HepG2 (cell line): Measurements from ENCODE around the gene CFI. TPM values are rescaled to one million over a fixed set of nuclear protein-coding genes. Genes with fewer than 3 reads are reported as not detected.

Experiments used
- ATAC-seq: fragments of 200-7000 bp; cut with Tn5 transposase; 3 replicates; pipeline ENCODE4 v1.9.1; 2020; ENCODE audit warnings: mild to moderate bottlenecking, moderate library complexity
- BruUV-seq: library from RNA; stranded (reverse); fragments of 400-500 nt; replicated peaks from 2 replicates; lab custom pipeline; 2021; lab: Mats Ljungman, UMichigan
- CTCF ChIA-PET: fragments of 300-600 bp; formaldehyde crosslinking; extraction: SDS; loops from one replicate; lab custom pipeline; 2021; ENCODE audit warnings: low total read pairs, inconsistent platforms, low intra/inter-chr PET ratio; lab: Yijun Ruan, JAX
- POLR2A ChIA-PET: fragments of 350-600 bp; sonication (Branson Sonifier 250); formaldehyde crosslinking; loops from one replicate; lab custom pipeline; 2020; ENCODE audit warnings: antibody characterized with exemption, inconsistent platforms; lab: Yijun Ruan, JAX
- DNase-seq: peaks from one replicate; pipeline ENCODE4 v3.0.0-alpha.2; 2015; ENCODE audit warnings: low spot score
- FAIRE-seq: peaks from 3 replicates; lab custom pipeline; 2011; peaks lifted over from hg19 to GRCh38; lab: Jason Lieb, UNC
- H2AFZ ChIP-seq: one replicate; pipeline ENCODE4 v1.6.1; 2011; ENCODE audit warnings: low read length, inconsistent platforms
- H3K27ac ChIP-seq: fragments of 300-600 bp; 3 replicates; pipeline ENCODE4 v1.8.0; 2011; ENCODE audit warnings: mixed run types, mild to moderate bottlenecking, mixed read lengths, low read length, inconsistent platforms; ENCODE audit not compliant: insufficient read depth; ENCODE audit errors: extremely low read length
- H3K27me3 ChIP-seq, 2 experiments: fragments of 200-600 bp in 1 of 2; 2 replicates in 1 of 2; 3 replicates in 1 of 2; pipeline versions ENCODE4 v1.6.0 to v1.8.0; 2011; ENCODE audit warnings: low read length in 2 of 2, mild to moderate bottlenecking in 2 of 2, moderate library complexity in 2 of 2, inconsistent platforms in 1 of 2; ENCODE audit not compliant: insufficient read depth in 2 of 2, control insufficient read depth in 1 of 2
- H3K36me3 ChIP-seq, 2 experiments: fragments of 200-600 bp in 1 of 2; replicated peaks in 1 of 2; 2 replicates in 1 of 2; 3 replicates in 1 of 2; pipeline versions ENCODE4 v1.5.1 to v1.8.0; 2011; ENCODE audit warnings: low read length in 2 of 2, inconsistent platforms in 1 of 2; ENCODE audit not compliant: insufficient read depth in 2 of 2, control insufficient read depth in 1 of 2
- H3K4me1 ChIP-seq: 2 replicates; pipeline ENCODE4 v1.5.1; 2012; ENCODE audit warnings: low read length, inconsistent platforms; ENCODE audit not compliant: insufficient read depth
- H3K4me2 ChIP-seq: 2 replicates; pipeline ENCODE4 v1.6.0; 2011; ENCODE audit warnings: low read depth, low read length, inconsistent platforms
- H3K4me3 ChIP-seq, 3 experiments: fragments of 200-600 bp in 1 of 3; sonication (generic), shearing (Covaris generic) in 1 of 3; replicated peaks in 1 of 3; 2 replicates each; pipeline ENCODE4 v1.5.1; 2011 to 2016; ENCODE audit warnings: low read length in 3 of 3, inconsistent platforms in 2 of 3, low read depth in 2 of 3, mild to moderate bottlenecking in 2 of 3, control low read depth in 1 of 3, mixed read lengths in 1 of 3; ENCODE audit not compliant: insufficient read depth in 1 of 3
- H3K79me2 ChIP-seq: one replicate; pipeline ENCODE4 v1.6.1; 2011; ENCODE audit warnings: low read length, inconsistent platforms; ENCODE audit not compliant: insufficient read depth
- H3K9ac ChIP-seq: 2 replicates; pipeline ENCODE4 v1.6.0; 2011; ENCODE audit warnings: mild to moderate bottlenecking, low read depth, low read length, inconsistent platforms; ENCODE audit not compliant: insufficient read depth
- H3K9me3 ChIP-seq: 2 replicates; pipeline ENCODE4 v1.5.1; 2012; ENCODE audit warnings: mild to moderate bottlenecking, low read length
- H4K20me1 ChIP-seq: 2 replicates; pipeline ENCODE4 v1.6.0; 2011; ENCODE audit warnings: inconsistent platforms, mild to moderate bottlenecking, low read length, moderate library complexity; ENCODE audit not compliant: insufficient read depth
- AKAP8 ChIP-seq: sonication (generic); formaldehyde crosslinking; IDR thresholded peaks from 2 replicates; pipeline ENCODE4 v1.5.1; 2020; ENCODE audit warnings: mild to moderate bottlenecking, missing genetic modification reagents
- E2F2 ChIP-seq: sonication (generic); formaldehyde crosslinking; IDR thresholded peaks from 2 replicates; pipeline ENCODE4 v1.4.0; 2020; ENCODE audit warnings: missing genetic modification reagents, borderline replicate concordance
- GPBP1L1 ChIP-seq: sonication (generic); formaldehyde crosslinking; IDR thresholded peaks from 2 replicates; pipeline ENCODE4 v1.5.0; 2020; ENCODE audit warnings: mild to moderate bottlenecking, missing genetic modification reagents
- IRF9 ChIP-seq: sonication (generic); formaldehyde crosslinking; IDR thresholded peaks from 2 replicates; pipeline ENCODE4 v1.8.0; 2022; ENCODE audit warnings: missing genetic modification reagents, mild to moderate bottlenecking, borderline replicate concordance
- PLRG1 ChIP-seq: fragments of 450-650 bp; conservative IDR thresholded peaks from 2 replicates; pipeline ENCODE4 v1.6.1; 2016
- ZKSCAN1 ChIP-seq: fragments of 150-350 bp; IDR thresholded peaks from 2 replicates; pipeline ENCODE4 v1.6.1; 2014; ENCODE audit warnings: low read length
- ZNF260 ChIP-seq: sonication (generic); formaldehyde crosslinking; IDR thresholded peaks from 2 replicates; pipeline ENCODE4 v1.4.0; 2020; ENCODE audit warnings: missing genetic modification reagents, low read depth, mild to moderate bottlenecking, borderline replicate concordance
- ZNF431 ChIP-seq: sonication (generic); formaldehyde crosslinking; IDR thresholded peaks from 2 replicates; pipeline ENCODE4 v1.9.0; 2022; ENCODE audit warnings: missing genetic modification reagents, low read depth, mild to moderate bottlenecking, borderline replicate concordance
- ZNF569 ChIP-seq: sonication (generic); formaldehyde crosslinking; IDR thresholded peaks from 2 replicates; pipeline ENCODE4 v1.5.0; 2020; ENCODE audit warnings: mild to moderate bottlenecking, missing genetic modification reagents, moderate library complexity, borderline replicate concordance
- ZNF580 ChIP-seq: IDR thresholded peaks from 2 replicates; pipeline ENCODE4 v1.6.1; 2016; ENCODE audit warnings: low read depth, borderline replicate concordance
- ZNF775 ChIP-seq: sonication (generic); formaldehyde crosslinking; IDR thresholded peaks from 2 replicates; pipeline ENCODE4 v1.4.0; 2020; ENCODE audit warnings: missing genetic modification reagents, mild to moderate bottlenecking, moderate library complexity, borderline replicate concordance
- WGBS: methylation state at CpG from one replicate; pipeline ENCODE4 v1.1.6; 2017; ENCODE audit warnings: low lambda C conversion rate; 5-methylcytosine and 5-hydroxymethylcytosine counted together
- in situ Hi-C: cut with HindIII; loops from 2 replicates; pipeline ENCODE4 v1.10.0; 2017; ENCODE audit warnings: low pct_unique_long_range_greater_than_20kb; ENCODE audit not compliant: extremely low pct_ligation_motif_present
- intact Hi-C: fragments of 100-400 bp; cut with micrococcal nuclease; formaldehyde crosslinking; loops from one replicate; pipeline ENCODE4 v1.10.0; 2022; ENCODE audit not compliant: unreplicated experiment
- polyA plus RNA-seq, 8 experiments: library from polyadenylated mRNA; depleted of rRNA in 3 of 8; stranded (reverse) in 7 of 8; unstranded in 1 of 8; fragments of >200 nt; fragmentation: Illumina TruSeq in 4 of 8; extraction: Trizol in 4 of 8; gene quantifications; 2 replicates each; pipeline versions ENCODE4 v1.2.1 to v1.2.3, GENCODE V29; 2011 to 2016; ENCODE audit warnings: low read depth in 4 of 8, missing spikeins in 1 of 8, mixed read lengths in 1 of 8; ENCODE audit not compliant: insufficient read depth in 1 of 8
- total RNA-seq, 5 experiments: library from RNA; depleted of rRNA; stranded (reverse); fragments of >200 nt; fragmentation: Illumina TruSeq; extraction: Trizol; gene quantifications; 2 replicates each; pipeline ENCODE4 v1.2.3, GENCODE V29; 2016; ENCODE audit warnings: low read depth in 1 of 5

CFI gene
- total and polyA plus RNA-seq, 2 of the 13 experiments (the other 11 are each of a cell fraction or from before 2014, with no cell fraction given) = 284 to 337 TPM

- no peak overlapping the region for H3K27ac ChIP-seq
- no peak for FAIRE-seq
- no peaks in the 10 kb centered on the region for H3K9me3 ChIP-seq
- H3K4me3 ChIP-seq = no peak overlapping the region
- TF ChIP-seq ZNF431 (CRISPR knock-in tag) (no peak), E2F2 (CRISPR knock-in tag) (no peak), PLRG1 (no peak), ZNF569 (CRISPR knock-in tag) (no peak), ZKSCAN1 (no peak), ZNF580 (CRISPR knock-in tag) (no peak), IRF9 (no peak), ZNF260 (no peak), GPBP1L1 (CRISPR knock-in tag) (no peak), ZNF775 (CRISPR knock-in tag) (no peak), AKAP8 (CRISPR knock-in tag) (no peak)
- POLR2A ChIA-PET = no interaction called here
- peaks cover 32% of the 10 kb centered on the region for H3K4me1 ChIP-seq
- H3K36me3 ChIP-seq = peaks cover 0 to 5% of the 10 kb centered on the region in 2 experiments; a peak in 2 of 5 replicates
- H4K20me1 ChIP-seq = no peaks in the 10 kb centered on the region
- no TSS peak for BruUV-seq
- peaks cover 6% of the 10 kb centered on the region for H3K79me2 ChIP-seq
- H2AFZ ChIP-seq = no peak overlapping the region
- in situ Hi-C loops (no loop called here), intact Hi-C loops (no loop called here)
- WGBS = 57% methylated on average over 1 of the region's 1 CpG
- H3K9ac ChIP-seq = no peak overlapping the region
- peak; percentile 40 for ATAC-seq
- no peak overlapping the region for H3K4me2 ChIP-seq
- DNase-seq = peak; percentile 13
- no peaks in the 10 kb centered on the region for H3K27me3 ChIP-seq
- CTCF ChIA-PET = no interaction called here
Measured at GRCh38 chr4:109698656-109699055, 103.1 kb downstream of the CFI start.
